Measurements from ENCODE around the gene SPOCK1. TPM values are rescaled to one million over a fixed set of nuclear protein-coding genes. Genes with fewer than 3 reads are reported as not detected.

Gene SPOCK1
- total RNA-seq, 4 donors from 2014 or later: 1.1 to 6.4 (median 4.2) TPM; not detected in 1

- Histone ChIP-seq H3K27ac (no peak overlapping the region), H3K27me3 (no peaks in the 10 kb centered on the region), H3K4me1 (no peaks in the 10 kb centered on the region), H3K36me3 (no peaks in the 10 kb centered on the region), H3K4me3 (no peak overlapping the region), H3K9me3 (no peaks in the 10 kb centered on the region)
- no peak for DNase-seq
- TF ChIP-seq POLR2A (IDR thresholded peaks at IDR 0.05) (no peak), CTCF (IDR thresholded peaks at IDR 0.05) (no peak)
Measured at GRCh38 chr5:137344021-137344420, 155.1 kb downstream of the SPOCK1 start.

GRCh38 chr5:137342764-137343163 is 156.4 kb downstream of the SPOCK1 start:
- TF ChIP-seq POLR2A (IDR thresholded peaks at IDR 0.05): no peak
- no peaks in the 10 kb centered on the region for H3K9me3 ChIP-seq
- H3K4me1 ChIP-seq: no peaks in the 10 kb centered on the region
- no peak for DNase-seq
- no peaks in the 10 kb centered on the region for H3K36me3 ChIP-seq
- no peak overlapping the region for H3K27ac ChIP-seq
- no peaks in the 10 kb centered on the region for H3K27me3 ChIP-seq
- no peak overlapping the region for H3K4me3 ChIP-seq

GRCh38 chr5:137341831-137342230 is 157.3 kb downstream of the SPOCK1 start:
- no peaks in the 10 kb centered on the region for H3K27me3 ChIP-seq
- no peak overlapping the region for H3K27ac ChIP-seq
- no peaks in the 10 kb centered on the region for H3K9me3 ChIP-seq
- no peak for DNase-seq
- H3K36me3 ChIP-seq: no peaks in the 10 kb centered on the region
- H3K4me3 ChIP-seq: no peak overlapping the region
- TF ChIP-seq CTCF (IDR thresholded peaks at IDR 0.05): no peak
- TF ChIP-seq POLR2A (IDR thresholded peaks at IDR 0.05): no peak
- H3K4me1 ChIP-seq: no peaks in the 10 kb centered on the region

- Histone ChIP-seq H3K9me3 (no peaks in the 10 kb centered on the region), H3K27ac (no peak overlapping the region), H3K36me3 (no peaks in the 10 kb centered on the region), H3K27me3 (no peaks in the 10 kb centered on the region), H3K4me3 (no peak overlapping the region), H3K4me1 (no peaks in the 10 kb centered on the region)
- TF ChIP-seq POLR2A (IDR thresholded peaks at IDR 0.05): no peak
- TF ChIP-seq CTCF (IDR thresholded peaks at IDR 0.05): no peak
- no peak for DNase-seq
Measured at GRCh38 chr5:137340881-137341280, 158.2 kb downstream of the SPOCK1 start.

- Histone ChIP-seq H3K4me1 (no peaks in the 10 kb centered on the region), H3K36me3 (no peaks in the 10 kb centered on the region), H3K27ac (no peak overlapping the region), H3K4me3 (no peak overlapping the region), H3K9me3 (no peaks in the 10 kb centered on the region), H3K27me3 (no peaks in the 10 kb centered on the region)
- DNase-seq: no peak
- TF ChIP-seq CTCF (IDR thresholded peaks at IDR 0.05) (no peak), POLR2A (IDR thresholded peaks at IDR 0.05) (no peak)
Measured at GRCh38 chr5:137336565-137337120, 162.5 kb downstream of the SPOCK1 start.

GRCh38 chr5:137336161-137336560 is 163.0 kb downstream of the SPOCK1 start:
- TF ChIP-seq POLR2A (IDR thresholded peaks at IDR 0.05): no peak
- no peaks in the 10 kb centered on the region for H3K4me1 ChIP-seq
- no peaks in the 10 kb centered on the region for H3K36me3 ChIP-seq
- no peaks in the 10 kb centered on the region for H3K27me3 ChIP-seq
- H3K9me3 ChIP-seq: no peaks in the 10 kb centered on the region
- no peak overlapping the region for H3K27ac ChIP-seq
- H3K4me3 ChIP-seq: no peak overlapping the region
- DNase-seq: no peak

GRCh38 chr5:137335493-137335892 is 163.6 kb downstream of the SPOCK1 start:
- H3K27ac ChIP-seq: no peak overlapping the region
- H3K27me3 ChIP-seq: no peaks in the 10 kb centered on the region
- H3K9me3 ChIP-seq: no peaks in the 10 kb centered on the region
- TF ChIP-seq CTCF (IDR thresholded peaks at IDR 0.05): no peak
- no peak for TF ChIP-seq POLR2A (IDR thresholded peaks at IDR 0.05)
- H3K4me3 ChIP-seq: no peak overlapping the region
- H3K36me3 ChIP-seq: no peaks in the 10 kb centered on the region
- DNase-seq: no peak
- H3K4me1 ChIP-seq: no peaks in the 10 kb centered on the region

All from Peyer's patch (tissue), 4 donors.